ENCODE data around the gene CHMP6.

CHMP6 gene

DNA sequence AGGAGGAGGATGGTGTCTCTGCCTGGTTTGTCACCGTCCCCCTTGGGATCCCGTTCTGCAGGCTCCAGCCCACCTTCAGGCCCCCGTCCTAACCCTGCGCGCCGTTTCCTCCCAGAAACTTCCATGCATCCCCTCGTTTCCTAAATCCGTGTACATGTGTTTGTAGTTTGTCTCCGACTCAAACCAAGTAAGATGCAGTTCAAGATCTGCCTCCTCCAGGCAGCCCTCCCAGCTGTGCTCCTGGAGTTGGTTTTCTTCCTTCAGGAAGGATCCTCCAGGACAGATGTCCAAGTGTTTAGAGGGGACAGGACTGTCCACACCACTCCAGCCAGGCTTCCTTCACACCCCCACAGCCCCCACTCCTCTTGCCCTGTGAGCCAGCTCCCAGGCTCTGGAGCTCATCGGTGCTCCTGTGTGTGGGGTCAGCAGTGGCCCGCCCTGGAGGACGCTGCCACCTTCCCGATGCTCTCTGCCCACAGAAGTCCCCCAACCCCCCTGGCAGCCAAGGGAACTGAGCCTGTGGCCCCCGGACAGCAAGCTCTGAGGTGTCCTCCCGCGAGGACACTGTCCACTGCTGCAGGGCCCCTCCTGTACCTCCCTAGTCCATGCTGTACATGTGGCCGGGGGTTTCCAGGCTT lies 54.6 kb downstream of the CHMP6 start:
- DNase-seq, result no peak

DNA sequence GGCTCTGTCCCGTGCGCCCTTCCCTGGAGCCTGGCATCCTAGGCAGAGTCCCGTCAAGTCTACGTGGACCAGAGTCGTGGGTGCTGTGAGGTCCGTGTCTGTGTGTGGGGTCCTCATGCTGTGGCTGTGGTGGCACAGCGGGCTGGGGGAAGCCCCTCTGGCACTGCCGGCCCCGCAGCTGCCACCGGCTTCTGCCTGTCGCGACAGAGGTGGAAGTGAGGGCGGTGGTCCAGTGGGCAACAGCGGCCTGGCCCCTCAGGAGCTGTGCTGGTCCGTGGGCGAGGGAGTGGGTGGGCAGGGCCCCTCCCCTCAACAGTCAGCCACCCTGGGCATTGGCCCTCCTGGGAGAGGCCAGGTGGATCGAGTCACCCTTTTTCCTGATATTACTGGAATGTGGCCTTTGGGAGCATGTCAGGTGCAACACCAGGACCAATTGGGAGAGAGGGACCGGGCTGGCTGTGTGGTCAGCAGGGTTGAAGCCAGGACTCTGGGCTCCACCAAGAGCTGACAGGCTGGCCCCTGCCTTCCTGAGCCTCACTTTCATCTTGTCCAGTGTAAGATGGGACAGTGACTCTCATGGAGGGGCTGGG lies 55.2 kb downstream of the CHMP6 start:
- no peak for DNase-seq

DNA sequence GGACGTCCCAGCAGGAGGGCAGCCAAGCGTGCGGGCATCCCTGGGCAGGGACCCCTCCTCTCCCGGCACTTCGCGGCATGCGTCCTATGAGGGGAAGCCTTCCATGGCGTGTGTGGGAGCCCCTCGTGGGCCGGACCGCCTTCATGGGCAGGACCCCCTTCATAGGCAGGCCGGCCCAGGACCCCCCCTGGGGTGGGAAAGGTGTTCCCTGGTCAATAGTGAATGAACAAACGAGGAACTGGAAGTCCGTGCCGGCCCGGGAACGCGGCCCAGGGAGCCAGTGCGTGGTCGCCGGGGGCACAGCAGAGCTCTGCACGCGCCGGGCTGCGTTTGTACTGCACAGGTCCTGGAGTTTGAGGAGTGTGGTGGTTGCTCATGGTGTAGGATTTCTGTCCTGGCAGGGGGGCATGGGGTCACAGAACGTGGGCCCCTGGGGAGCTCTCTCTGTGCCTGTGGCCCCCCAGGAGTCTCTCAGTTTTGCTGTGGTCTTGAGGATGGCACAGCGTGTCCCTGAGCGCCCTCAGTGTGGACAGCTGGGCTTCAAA lies 57.3 kb downstream of the CHMP6 start:
- DNase-seq, result no peak

DNA sequence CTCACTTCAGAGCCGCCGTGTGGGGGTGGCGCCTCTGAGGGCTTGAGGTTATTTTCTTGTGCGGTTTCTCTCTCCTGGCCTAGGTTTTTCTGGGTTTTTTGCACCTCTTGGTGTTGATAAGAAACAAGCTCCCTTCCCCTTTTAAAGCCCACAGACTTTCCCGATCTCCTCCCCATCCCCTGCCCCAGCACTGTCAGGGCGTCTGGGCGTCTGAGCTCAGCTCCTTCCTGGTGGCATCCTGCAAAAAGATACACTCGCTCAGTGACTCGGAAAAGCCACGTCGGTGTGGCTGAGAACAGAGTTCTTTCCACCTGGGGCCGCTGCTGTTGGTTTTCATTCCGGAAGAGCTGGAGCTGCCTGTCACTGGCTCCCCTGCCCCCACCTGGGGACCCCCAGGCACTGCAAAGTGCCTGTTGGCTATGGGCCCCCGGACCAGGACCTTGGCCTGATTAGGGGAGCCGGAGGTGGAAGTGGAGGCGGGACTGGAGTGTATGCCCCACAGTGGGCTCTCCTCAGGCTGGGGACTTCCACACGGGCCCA lies 57.8 kb downstream of the CHMP6 start:
- DNase-seq, result no peak
